GM12891 (cell line): Measurements from ENCODE around the gene OR10H3.

Source experiments
- PAX5 ChIP-seq: IDR thresholded peaks from 2 replicates; pipeline ENCODE4 v1.6.1; 2011; ENCODE audit warnings: low read length, moderate library complexity, mild to moderate bottlenecking; ENCODE audit not compliant: insufficient read depth, severe bottlenecking
- POLR2AphosphoS5 ChIP-seq: IDR thresholded peaks from 2 replicates; pipeline ENCODE4 v1.6.1; 2011; ENCODE audit warnings: low read depth, low read length, control low read depth
- TAF1 ChIP-seq: IDR thresholded peaks from 2 replicates; pipeline ENCODE4 v1.6.1; 2011; ENCODE audit warnings: low read depth, low read length, control low read depth

GRCh38 chr19:15758379-15758778, 20.6 kb downstream of the OR10H3 start:
- no peak for TF ChIP-seq POLR2AphosphoS5
- TF ChIP-seq TAF1: no peak
- TF ChIP-seq PAX5: no peak
